Nephron (organoid): ENCODE data around the gene MEIS3.

ENCODE experiments used
- H3K27ac Mint-ChIP-seq, 3 experiments: 2 replicates each; pipeline ENCODE4 v1.8.0; 2020; ENCODE audit warnings: mixed read lengths in 3 of 3, mild to moderate bottlenecking in 2 of 3, moderate library complexity in 1 of 3
- H3K27me3 Mint-ChIP-seq: 2 replicates; pipeline ENCODE4 v1.8.0; 2021; ENCODE audit warnings: low read depth, mild to moderate bottlenecking, moderate library complexity, mixed read lengths
- H3K36me3 Mint-ChIP-seq: 2 replicates; pipeline ENCODE4 v1.8.0; 2020; ENCODE audit warnings: low read depth, mixed read lengths
- H3K4me1 Mint-ChIP-seq: 2 replicates; pipeline ENCODE4 v1.8.0; 2020; ENCODE audit warnings: mixed read lengths
- H3K4me3 Mint-ChIP-seq, 3 experiments: 2 replicates each; pipeline ENCODE4 v1.8.0; 2020; ENCODE audit warnings: mild to moderate bottlenecking in 3 of 3, mixed read lengths in 3 of 3, moderate library complexity in 2 of 3
- H3K9me3 Mint-ChIP-seq: 2 replicates; pipeline ENCODE4 v1.8.0; 2020; ENCODE audit warnings: mixed read lengths
- TF ChIP-seq, protein P1 (sequence below), 3 experiments: fragments of 200-600 bp; sonication (generic); IDR thresholded peaks; one replicate each; pipeline ENCODE4 v1.5.0; 2021; ENCODE audit warnings: antibody characterized with exemption in 3 of 3; ENCODE audit not compliant: unreplicated experiment in 3 of 3

The MEIS3 gene

GRCh38 chr19:47411101-47411500, 8.2 kb downstream of the MEIS3 start:
- Mint-ChIP-seq H3K4me3 (no peak overlapping the region), H3K27me3 (peaks cover 27% of the 10 kb centered on the region), H3K27ac (no peak overlapping the region), H3K4me1 (no peaks in the 10 kb centered on the region), H3K36me3 (peaks cover 37% of the 10 kb centered on the region), H3K9me3 (no peaks in the 10 kb centered on the region)
- TF ChIP-seq, protein P1, sequence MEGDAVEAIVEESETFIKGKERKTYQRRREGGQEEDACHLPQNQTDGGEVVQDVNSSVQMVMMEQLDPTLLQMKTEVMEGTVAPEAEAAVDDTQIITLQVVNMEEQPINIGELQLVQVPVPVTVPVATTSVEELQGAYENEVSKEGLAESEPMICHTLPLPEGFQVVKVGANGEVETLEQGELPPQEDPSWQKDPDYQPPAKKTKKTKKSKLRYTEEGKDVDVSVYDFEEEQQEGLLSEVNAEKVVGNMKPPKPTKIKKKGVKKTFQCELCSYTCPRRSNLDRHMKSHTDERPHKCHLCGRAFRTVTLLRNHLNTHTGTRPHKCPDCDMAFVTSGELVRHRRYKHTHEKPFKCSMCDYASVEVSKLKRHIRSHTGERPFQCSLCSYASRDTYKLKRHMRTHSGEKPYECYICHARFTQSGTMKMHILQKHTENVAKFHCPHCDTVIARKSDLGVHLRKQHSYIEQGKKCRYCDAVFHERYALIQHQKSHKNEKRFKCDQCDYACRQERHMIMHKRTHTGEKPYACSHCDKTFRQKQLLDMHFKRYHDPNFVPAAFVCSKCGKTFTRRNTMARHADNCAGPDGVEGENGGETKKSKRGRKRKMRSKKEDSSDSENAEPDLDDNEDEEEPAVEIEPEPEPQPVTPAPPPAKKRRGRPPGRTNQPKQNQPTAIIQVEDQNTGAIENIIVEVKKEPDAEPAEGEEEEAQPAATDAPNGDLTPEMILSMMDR (IDR thresholded peaks at IDR 0.05; ENCODE audit: unreplicated experiment in 3 of 3), result no peak

DNA sequence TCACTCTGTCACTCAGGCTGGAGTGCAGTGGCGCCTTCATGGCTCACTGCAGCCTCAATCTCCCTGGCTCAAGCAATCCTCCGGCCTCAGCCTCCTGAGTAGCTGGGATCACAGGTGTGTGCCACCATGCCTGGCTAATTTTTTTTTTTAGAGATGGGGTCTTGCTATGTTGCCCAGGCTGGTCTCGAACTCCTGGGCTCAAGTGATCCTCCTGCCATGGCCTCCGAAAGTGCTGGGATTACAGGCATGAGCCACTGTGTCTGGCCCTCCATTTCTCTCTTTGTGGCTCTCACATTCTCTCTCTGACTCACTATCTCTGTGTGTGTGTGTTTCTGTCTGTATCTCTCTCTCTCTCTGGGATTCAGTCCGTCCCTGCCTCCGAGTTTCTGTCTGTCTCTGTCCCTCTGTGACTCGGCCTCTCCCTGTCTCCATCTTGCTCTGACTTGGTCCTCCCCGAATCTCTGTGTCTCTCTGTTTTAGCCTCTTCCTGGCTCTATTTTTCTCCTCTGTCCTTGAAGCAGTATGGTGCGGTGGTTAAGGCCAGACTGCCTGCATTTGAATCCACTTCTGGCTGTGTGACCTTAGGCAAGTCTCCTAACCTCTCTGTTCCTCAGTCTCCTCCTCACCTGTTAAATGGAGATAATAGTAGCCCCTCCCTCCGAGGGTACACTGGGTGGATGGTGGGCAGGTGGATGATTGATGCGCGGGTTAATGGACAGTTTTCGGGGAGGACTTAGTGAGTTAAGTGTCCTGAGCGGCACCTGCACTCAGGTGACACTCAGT, 11.0 kb downstream of the MEIS3 start:
- Mint-ChIP-seq H3K27me3 (peaks cover 25% of the 10 kb centered on the region), H3K4me1 (no peaks in the 10 kb centered on the region), H3K27ac (no peak overlapping the region), H3K9me3 (no peaks in the 10 kb centered on the region), H3K4me3 (no peak overlapping the region), H3K36me3 (peaks cover 33% of the 10 kb centered on the region)
- TF ChIP-seq, protein P1 (IDR thresholded peaks at IDR 0.05; ENCODE audit: unreplicated experiment in 3 of 3), result no peak

GRCh38 chr19:47407417-47407774, 11.9 kb downstream of the MEIS3 start:
- TF ChIP-seq, protein P1 (IDR thresholded peaks at IDR 0.05; ENCODE audit: unreplicated experiment in 3 of 3), result no peak
- Mint-ChIP-seq H3K27ac (no peak overlapping the region), H3K4me1 (no peaks in the 10 kb centered on the region), H3K27me3 (peaks cover 25% of the 10 kb centered on the region), H3K36me3 (peaks cover 31% of the 10 kb centered on the region), H3K9me3 (no peaks in the 10 kb centered on the region), H3K4me3 (no peak overlapping the region)

GRCh38 chr19:47406711-47407416, 12.5 kb downstream of the MEIS3 start:
- Mint-ChIP-seq H3K27me3 (peaks cover 25% of the 10 kb centered on the region), H3K9me3 (no peaks in the 10 kb centered on the region), H3K4me1 (no peaks in the 10 kb centered on the region), H3K4me3 (no peak overlapping the region), H3K27ac (no peak overlapping the region), H3K36me3 (peaks cover 31% of the 10 kb centered on the region)
- TF ChIP-seq, protein P1 (IDR thresholded peaks at IDR 0.05; ENCODE audit: unreplicated experiment in 3 of 3), result no peak

GRCh38 chr19:47405854-47406417, 13.4 kb downstream of the MEIS3 start:
- H3K4me1 Mint-ChIP-seq, result no peaks in the 10 kb centered on the region
- H3K36me3 Mint-ChIP-seq, result peaks cover 31% of the 10 kb centered on the region
- TF ChIP-seq, protein P1 (IDR thresholded peaks at IDR 0.05; ENCODE audit: unreplicated experiment in 3 of 3), result no peak
- no peak overlapping the region for H3K27ac Mint-ChIP-seq
- peaks cover 25% of the 10 kb centered on the region for H3K27me3 Mint-ChIP-seq
- H3K4me3 Mint-ChIP-seq, result no peak overlapping the region
- H3K9me3 Mint-ChIP-seq, result no peaks in the 10 kb centered on the region
